GM20431 (cell line): ENCODE results near the gene PDZD2.

Experiments used
- in situ Hi-C: fragments of 300-500 bp; cut with MseI, MboI; formaldehyde crosslinking; loops from one replicate; pipeline ENCODE4 v1.15.0; 2020; ENCODE audit warnings: low sequenced_read_pairs; ENCODE audit not compliant: unreplicated experiment

The PDZD2 gene

DNA sequence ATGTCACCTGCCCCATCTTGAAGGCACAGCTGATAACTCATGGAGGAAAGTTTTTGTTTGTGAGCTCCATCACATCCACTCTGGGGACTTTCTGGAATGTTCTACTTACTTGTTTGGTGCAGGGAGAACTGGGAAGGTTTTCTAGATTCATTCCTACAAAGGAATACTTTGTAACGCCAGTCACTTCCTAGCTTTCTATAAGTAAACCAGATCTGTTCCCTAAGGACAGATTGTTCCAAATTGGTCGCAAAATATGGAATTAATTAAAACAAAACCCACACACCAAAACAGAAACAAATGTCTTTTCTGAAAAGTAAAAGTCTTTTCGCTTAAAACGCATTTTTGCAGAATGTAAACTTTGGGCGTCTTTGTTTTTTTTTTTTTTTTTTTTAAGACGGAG lies 167.6 kb downstream of the PDZD2 start:
- in situ Hi-C loops: loop anchor here (25.0 kb wide), 1 partner anchor 219 kb away; no protein-coding TSS in a partner anchor

DNA sequence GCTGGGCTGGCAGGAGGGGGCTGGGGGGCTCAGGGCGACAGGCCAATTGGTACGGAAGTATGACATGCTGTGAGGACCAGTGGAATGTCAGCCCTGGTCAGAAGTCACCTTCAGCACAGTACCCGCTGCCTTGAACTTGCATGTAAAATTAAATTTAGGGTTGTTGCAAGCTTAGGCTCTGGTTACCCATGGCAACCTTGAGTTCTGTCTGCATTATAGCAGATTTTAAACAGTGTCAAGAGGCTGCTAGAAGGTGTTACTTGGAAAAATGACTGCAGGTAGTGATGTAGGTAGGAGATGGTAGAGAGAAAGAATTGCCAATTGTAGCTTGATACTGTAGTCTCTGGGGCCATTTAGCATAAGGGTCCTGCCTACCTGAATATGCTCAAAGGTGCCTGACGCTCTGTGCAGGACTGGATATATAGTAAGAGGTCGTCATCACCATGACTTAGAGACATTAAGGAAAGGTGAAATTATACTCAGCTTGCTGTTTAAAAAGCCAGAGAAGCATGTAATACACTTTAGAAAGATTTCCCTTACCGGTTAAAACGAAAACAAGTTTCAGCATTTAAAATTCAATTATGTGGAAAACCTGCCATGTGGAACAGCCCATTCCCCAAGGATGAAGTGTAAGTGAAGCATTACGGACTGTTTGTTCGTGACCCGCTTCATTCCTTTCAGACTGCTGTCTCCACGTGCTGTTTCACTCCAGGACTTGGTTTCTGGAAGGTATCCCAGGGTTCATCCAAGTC lies 169.0 kb downstream of the PDZD2 start:
- in situ Hi-C loops: loop anchor here (25.0 kb wide), 1 partner anchor 221 kb away; no protein-coding TSS in a partner anchor

DNA sequence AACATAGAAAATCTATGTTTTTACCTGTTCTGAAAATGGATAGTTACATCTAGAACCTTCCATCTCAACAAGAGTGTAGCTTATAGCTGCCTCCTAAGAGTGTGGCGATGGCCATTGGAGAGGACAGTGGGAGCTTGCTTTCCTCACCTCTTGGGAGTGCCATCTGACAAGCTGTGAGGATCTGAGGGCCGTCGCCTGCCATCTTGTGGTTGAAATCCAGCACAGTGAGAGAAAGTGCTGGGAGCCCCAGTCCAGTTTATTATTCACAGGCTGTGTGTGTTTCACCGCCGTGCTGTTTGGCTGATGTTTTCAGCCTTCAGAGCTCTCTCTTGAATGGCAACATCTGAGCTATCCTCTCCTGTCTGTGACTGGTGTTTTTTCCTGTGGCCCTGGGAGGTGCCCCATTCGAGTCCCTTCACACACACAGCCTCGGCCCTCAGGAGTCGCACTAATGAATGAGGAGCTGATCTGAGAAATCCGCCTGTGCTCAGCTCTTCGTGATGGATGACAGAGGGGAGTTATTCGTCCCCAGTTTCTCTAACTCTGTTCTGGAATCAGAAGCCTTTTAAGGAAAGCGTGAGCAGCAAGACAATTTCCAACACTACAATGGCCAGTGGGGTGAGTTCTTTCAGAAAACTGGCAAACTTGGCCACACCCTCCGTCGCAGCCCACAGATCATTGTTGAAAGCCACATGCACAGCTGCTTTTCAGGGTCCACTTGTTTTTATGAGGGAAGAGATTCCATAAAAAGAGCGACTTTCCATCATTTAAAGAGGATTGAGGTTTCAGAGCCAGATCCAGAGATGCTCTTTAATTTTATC lies 170.3 kb downstream of the PDZD2 start:
- in situ Hi-C loops: loop anchor here (25.0 kb wide), 1 partner anchor 222 kb away; no protein-coding TSS in a partner anchor

DNA sequence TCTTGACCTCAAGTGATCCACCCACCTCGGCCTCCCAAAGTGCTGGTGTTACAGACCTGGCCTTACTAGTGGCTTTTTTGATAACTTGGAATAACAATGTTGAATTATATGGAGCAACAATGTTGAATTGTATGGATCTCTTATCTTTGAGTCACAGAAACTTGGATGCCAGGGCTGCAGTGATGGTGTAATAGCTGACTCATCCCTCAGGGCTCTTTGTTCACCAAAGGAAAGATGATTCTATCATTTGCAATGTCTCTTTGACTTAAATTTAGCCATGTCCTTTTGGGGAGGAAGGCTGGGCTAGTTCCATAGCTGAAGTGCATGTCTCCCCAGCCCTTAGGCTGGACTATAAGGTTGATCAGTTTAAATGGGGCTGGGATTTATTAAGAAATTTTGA lies 172.3 kb downstream of the PDZD2 start:
- in situ Hi-C loops: loop anchor here (25.0 kb wide), 1 partner anchor 224 kb away; no protein-coding TSS in a partner anchor

DNA sequence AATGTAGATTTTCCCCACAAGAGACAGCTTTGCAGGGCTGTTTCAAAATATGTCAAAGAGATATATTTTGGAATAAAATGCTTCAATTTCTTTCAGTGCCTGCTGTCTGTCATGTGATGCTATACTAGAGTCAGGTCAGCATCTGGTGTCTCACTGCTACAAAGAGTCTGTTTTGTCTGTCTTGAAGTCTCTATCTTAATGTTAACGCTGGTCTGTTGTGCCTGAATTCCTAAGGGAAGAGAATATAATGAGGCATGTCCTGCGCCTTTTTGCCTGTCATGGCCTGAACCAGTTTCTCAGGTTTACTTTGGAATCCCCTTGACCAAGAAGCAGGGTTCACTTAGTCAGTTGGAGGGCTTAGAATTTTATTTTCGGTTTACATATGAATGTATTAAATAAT lies 176.4 kb downstream of the PDZD2 start:
- in situ Hi-C loops: loop anchor here (25.0 kb wide), 1 partner anchor 228 kb away; no protein-coding TSS in a partner anchor

DNA sequence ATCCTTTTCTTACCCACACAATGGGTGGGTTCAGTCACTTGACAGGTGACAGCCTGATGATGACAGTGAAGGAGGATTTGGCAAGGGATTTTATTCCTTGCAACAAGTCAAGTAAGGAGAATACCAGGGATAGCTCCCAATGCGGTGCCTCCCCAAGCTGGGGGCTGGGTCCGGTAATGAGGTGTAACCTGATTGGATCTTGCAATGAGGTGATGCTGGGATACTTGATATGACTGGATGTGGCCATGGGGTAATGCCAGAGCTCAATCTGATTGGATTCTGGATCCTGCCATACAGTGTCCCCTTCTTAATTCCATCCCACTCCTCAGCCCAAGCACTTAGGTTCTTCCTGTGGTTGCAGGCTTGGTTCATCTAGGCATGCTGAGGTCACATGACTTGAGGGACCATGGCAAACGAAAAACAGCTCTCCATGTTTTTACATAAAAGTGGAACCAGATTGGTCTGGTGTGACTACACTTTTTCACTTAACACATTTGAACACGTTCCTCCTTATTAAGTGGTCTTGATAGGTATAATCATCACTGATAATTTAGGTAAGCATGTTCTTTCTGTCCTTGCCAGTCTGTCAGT lies 181.1 kb downstream of the PDZD2 start:
- in situ Hi-C loops: loop anchor here (10.0 to 25.0 kb wide), 2 partner anchors 233 to 255 kb away; no protein-coding TSS in a partner anchor

DNA sequence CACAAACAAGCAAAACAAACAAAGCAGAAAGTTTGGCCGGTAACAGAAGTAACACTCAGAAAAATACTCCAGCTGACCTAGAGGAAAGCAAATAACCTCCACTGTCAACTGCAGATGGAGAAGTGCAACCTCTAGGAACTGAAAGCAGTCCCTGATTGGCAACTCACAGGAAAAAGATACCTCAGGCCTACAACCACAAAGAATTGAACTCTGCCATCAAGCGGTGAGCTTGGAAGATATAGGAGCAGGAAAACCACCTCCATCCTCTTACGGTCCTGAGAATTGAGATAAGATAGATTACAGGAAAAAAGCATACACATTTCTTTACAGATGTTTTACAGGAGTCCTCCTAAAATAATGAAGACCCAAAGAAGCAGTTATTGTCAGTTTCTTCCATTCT lies 184.5 kb downstream of the PDZD2 start:
- in situ Hi-C loops: loop anchor here (10.0 to 25.0 kb wide), 2 partner anchors 236 to 251 kb away; no protein-coding TSS in a partner anchor

DNA sequence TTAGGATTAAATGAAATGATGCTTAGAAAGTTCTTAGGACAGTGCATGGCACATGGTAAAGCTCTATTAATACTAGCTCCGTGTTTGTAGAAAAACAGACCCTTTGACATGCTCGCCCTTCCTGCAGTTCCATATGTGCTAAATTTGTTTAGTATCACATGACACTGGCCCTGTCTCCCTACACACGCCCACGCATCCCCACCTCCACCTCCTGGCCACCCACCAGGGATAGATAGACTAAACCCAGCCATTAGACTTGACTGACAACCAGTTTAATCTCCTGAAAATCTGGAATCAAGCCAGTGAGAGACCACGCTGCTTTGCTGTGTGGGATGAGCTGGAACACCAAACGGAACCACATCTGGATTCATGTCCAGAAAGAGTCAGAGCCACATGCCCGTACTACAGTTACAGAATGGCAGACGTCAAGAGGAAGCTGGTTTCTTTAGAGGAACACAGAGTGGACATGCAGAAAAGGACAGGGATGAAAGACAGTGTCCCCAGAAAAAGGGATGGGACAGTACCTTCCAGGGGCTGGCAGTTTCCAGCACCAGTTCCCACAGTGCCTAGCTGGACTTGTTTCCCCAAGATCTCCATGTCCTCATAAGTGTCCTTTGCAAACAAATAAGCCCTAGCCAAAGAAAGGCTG lies 186.1 kb downstream of the PDZD2 start:
- in situ Hi-C loops: loop anchor here (10.0 to 25.0 kb wide), 2 partner anchors 238 to 250 kb away; no protein-coding TSS in a partner anchor

DNA sequence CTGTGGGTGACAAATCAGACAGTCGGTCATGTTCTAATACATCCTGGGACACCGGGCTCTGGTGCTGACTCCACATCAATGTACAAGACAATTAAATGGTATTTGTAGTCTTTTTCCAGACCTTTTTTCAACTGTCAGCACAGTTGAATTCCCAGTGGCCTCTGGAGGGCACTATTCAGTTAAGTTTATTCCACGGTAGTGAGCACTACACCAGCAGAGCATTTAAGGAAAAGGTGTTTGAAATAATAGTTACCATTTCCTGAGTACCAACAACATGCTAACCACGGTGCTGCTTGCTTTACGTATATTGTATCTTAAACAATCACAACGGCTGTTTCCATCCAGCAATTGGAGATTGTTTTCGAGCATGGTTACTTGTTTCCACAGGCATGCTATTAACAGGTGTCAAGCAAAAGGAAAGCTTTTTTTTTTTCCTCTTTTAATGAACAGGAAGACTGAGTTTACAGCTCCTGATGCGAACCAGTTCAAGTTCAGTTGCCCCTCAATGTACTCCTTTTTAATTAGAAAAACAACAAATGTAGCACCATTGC lies 186.7 kb downstream of the PDZD2 start:
- in situ Hi-C loops: loop anchor here (10.0 kb wide), 1 partner anchor 249 kb away; no protein-coding TSS in a partner anchor

DNA sequence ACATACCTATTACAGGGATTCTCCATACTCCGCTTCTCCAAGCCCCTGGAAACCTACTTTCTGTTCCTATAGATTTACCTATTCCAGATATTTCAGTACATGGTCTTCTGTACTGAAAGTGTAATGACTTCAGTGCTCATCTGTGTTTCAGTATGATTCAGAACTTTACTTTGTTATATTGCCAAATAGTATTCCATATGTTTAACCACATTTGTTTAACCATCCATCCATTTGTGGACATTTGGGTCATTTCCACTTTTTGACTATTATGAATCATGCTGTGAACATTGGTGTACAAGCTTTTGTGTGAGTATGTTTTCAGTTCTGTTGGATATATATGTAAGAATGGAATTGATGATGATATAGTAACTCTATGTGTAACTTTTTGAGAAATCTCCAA lies 188.9 kb downstream of the PDZD2 start:
- in situ Hi-C loops: loop anchor here (10.0 kb wide), 1 partner anchor 247 kb away; no protein-coding TSS in a partner anchor

DNA sequence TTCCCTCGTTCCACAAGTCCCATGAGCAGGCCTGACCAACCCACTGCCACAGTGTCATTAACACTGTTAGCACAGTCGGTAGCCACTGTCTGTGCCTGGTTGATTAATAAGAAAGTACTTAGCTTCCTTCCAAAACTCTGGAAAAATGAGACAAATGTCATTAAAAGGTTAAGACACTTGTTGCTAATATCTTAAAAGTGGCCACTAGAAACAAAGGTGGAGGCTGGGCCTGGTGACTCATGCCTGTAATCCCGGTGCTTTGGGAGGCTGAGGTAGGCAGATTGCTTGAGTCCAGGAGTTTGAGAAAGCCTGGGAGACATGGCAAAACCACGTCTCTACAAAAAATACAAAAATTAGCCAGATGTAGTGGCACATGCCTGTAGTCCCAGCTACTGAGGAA lies 194.0 kb downstream of the PDZD2 start:
- in situ Hi-C loops: no loop called here

DNA sequence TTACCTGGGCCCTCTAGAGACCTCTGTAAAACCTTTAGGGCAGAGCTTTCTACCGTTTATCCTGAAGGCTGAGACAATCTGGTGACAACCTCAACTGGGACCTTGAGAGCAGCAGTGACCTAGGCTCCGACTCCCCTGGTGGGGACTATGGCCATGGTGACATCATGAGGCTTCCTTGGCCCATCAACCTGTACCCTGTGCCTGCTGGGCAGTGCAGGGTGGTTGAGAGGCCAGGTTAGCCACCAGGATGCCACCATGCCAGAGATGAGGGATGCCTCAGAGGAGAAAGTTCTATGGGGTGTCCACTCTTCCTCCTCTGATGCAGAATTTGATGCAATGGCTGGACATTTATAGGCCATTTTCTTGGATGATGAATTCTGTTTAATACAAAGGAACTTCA lies 194.8 kb downstream of the PDZD2 start:
- in situ Hi-C loops: no loop called here

DNA sequence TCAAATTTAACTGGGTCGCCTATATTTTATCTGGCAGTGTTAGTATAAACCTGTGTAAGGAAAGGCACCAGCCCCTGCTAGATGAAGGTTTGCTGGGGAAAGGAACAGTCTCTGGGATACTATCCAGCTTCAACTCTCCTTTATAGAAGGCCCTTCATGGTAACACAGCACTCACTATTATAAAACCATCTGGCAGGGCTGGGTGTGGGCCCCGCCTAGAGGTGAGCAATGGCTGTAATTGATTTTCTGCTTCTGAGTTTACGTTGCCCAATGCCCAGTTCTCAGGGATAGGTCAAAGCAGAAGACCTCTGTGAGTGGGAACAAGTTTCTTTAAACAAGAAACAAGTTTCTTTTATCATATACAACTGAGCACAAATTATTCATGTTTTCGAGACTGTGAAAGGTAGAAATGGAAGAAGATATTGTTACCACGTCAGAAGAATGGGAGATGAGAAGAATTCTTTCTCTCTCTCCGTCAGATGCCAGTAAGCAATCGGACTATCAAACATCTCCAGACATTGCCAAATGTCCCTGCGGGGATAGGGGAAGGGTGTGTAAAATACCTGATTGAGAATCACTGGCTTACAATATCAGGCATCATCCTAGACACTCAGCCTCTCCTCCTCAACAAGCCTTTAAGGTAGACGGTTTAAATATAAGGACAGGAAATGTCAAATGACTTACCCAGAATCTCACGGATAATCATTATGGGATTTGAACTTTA lies 205.9 kb downstream of the PDZD2 start:
- in situ Hi-C loops: no loop called here

DNA sequence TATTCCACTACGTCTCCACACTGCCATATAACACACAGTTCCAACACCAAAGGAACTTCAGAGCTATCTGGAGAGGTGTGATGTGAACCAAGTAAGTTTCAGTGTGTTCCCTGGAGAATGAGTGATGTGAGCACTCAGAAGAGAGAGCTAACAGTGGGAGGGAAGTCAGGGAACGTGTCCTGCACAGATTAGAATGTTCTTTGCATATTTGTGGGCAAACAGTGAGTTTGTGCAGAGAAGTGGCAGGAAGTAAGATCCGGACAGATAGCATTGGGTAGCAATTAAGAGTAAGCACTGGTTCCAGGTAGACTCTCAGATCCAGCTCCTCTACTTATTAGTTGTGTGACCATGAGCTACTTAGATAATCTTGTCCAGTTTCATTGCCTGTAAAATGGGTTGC lies 206.4 kb downstream of the PDZD2 start:
- in situ Hi-C loops: no loop called here

DNA sequence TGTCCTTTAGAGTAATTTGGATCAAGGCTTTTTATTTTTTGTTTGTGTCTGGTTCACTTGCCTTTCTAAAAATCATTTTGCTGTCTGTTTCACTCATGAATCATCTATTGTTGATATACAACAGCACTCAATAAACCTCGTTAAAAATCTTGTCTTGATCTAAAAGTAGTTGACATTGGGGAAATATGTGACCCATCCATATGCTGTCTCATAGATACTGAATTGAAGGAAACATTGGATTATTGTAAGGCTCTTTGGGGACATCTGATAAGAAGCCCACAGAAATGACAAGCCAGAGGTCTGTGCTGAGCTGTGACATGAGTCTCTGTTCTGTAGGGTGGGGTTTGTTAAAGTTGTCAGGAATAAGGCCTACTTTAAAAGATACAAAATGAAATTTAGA lies 208.0 kb downstream of the PDZD2 start:
- in situ Hi-C loops: no loop called here

DNA sequence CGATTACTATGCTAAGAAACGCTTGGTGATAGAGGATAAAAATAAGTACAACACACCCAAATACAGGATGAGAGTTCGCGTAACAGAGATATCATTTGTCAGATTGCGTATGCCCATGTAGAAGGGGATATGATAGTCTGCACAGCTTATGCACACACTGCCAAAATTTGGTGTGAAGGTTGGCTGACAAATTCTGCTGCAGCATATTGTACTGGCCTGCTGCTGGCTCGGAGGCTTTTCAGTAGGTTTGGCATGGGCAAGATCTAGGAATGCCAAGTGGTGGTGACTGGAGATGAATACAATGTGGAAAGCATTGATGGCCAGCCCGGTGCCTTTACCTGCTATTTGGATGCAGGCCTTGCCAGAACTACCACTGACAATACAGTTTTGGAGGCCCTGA lies 208.4 kb downstream of the PDZD2 start:
- in situ Hi-C loops: no loop called here

DNA sequence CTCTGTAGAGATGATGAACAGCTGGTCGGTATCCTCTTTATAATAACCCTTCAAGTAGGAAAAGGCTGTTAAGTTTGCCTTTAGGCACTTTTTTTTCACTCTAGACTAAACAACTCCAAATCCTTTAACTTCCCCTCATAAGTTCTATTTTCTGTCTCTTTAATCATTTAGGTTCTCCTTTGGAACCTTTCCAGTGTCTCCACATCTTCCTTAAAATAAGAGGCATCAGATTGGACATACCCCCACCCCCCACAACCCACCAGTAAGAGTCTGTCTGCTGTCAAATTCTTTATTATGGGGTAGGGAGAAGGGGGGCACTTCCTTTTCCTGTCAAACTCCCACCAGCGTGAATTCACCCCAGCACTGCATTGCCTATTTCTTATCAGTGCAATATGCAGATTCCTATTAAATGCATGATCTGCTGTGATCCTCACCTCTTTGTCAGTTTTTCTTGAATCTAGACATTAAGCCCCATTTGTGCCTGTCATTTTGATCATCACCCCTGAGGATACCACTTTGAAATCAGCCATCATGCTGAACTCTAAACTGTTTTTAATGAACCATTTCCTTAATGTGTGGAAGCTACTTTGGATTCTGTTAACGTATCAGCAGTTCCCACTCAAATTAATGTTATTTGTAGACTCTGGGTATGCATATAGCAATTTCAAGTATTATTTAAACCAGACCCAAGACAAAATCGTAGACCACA lies 212.2 kb downstream of the PDZD2 start:
- in situ Hi-C loops: no loop called here

DNA sequence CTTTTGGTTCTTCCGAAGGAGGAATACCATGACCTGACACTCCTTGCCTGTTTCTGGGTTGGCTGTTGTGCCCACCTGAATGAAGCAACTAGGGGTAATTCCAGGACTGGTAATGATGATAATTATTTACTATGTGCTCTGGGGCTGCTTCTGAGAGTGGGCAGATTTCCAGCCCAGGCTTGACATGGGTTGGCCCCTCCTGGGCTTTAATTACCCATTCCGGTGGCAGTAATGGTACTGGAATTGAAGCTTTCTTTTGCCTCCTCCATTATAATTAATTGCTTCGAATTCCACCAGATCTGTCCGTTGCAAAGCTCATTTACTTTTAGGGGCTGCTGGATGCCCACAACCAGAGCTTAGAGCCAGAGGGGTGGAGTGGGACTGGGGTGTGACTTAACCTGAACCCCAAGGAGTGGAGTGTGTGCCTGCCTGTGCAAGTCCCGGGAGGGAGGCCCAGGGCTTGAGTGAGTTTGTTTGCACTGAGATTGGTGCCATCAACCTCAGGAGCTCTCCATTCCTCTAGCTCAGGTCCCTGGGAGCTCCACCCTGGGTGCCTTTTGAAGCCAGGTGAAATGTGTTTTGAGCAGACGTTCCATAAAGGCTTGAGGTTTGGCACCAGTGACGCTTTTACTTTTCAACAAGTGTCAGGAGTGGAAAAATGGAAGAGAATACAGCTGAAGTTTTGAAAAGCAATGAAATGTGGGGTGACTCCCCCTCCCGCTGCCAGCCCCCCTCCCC lies 214.6 kb downstream of the PDZD2 start:
- in situ Hi-C loops: no loop called here
